GM18517 (cell line): ENCODE results near the gene NEK9.
A peak's percentile ranks its signal among the peaks of the same experiment; 100 is the strongest.
"Not testable (repeated sequence)": the region's sequence is repeated elsewhere in the genome, so short reads cannot be mapped to it uniquely, and the experiment has no call there.

Source experiments
- ATAC-seq: cut with Tn5 transposase; IDR thresholded peaks from one replicate; pipeline ENCODE4 v1.9.1; 2021; ENCODE audit warnings: mild to moderate bottlenecking, moderate library complexity; ENCODE audit not compliant: unreplicated experiment

NEK9 gene

GRCh38 chr14:75126679-75127473, at the start of gene NEK9:
Gene NEK9 (minus strand): TSS chr14:75127048. CDS start chr14:75126921, 127 bp downstream.
- peak; percentile 85 for ATAC-seq

DNA sequence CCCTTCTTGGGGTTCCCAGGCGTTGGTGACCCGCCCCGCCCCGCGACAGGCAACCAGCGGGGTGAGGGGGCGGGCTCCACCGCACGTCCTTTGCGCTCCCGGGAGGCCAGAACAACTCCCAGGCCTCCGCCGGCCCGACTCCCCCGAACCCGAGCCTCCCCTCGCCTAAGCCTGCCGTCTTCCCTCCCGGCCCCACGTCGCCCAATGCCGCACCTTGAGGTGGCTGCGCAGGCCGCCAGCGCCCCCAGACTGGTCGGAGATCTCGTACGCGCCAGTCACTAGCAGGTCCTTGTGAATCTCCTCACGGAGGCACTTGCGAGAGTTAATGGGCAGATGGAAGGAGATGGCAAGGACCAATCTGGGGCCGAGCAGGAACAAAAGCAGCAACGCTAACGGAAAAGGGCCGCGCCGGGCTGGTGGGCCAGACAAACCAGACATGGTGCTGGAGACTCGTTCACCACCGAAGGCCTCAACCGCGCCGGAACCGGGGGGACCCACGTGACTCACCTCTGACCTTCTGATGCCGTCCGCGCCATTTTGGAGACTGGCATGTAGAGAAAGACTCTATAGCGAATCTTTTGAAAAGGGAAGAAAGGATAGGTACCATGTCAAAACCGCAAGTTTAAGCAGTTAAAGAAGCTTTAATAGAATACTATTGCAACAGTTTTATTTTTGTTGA, 49.4 kb upstream of the NEK9 start, which contains the start of gene TMED10:
Gene TMED10, minus strand, starts transcription at position 471 of the 679 bp plus-strand sequence. Its CDS starts 33 bp downstream, at position 438.
- ATAC-seq, result peak; percentile 79

DNA sequence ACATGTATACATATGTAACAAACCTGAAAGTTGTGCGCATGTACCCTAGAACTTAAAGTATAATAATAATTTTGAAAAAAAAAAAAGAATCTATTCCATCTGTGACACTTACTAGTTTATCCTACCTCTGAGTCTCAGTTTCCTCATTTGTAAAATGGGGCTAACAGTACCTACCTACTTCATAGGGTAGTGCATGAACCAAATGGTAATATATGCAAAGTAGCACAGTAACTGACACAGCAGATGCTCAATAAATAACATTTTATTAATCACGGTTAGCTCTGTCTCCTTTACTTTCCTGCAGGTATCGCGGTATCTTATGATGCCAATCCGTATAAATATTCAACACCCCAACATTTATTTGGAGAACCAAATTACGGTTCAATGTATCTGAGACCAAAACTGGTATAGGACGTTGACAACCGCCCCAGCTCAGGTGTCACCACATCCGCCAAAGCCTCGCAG, 48.9 kb upstream of the NEK9 start:
- ATAC-seq, result peak; percentile 46

DNA sequence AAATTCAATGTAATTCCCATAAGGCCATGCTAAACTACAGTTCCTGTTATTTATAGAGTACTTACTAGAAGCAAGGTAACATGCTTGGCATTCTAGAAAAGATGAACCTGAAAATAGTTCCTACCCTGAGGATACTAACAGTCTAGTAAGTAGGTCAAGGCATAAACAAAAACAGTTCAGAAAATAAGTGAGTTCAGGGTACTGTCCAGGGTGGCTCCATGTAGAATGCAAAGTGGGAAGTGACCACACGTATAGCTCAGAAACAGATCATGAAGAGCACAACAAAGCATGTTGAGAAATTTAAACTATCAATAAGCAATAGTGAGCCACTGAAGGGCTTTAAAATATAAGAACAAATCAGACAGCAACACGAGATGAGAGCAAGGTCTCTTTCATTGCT, 47.2 kb upstream of the NEK9 start:
- ATAC-seq, result no peak

DNA sequence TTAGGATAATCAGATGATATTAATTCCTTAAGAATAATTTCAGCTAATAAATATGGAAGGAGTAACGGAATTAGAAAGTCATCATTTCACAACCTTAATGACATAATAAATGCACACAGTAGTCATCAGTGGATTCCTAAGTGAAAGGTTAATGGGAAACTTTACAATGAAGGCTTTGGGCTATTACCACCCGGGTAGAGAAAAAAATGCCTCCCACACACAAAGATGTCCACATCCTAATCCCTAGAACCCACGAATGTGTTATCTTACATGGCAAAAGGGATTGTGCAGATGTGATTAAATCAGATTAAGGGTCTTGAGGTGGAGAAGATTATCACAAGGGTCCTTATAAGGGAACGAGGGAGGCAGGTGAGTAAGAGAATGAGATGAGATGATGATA, 43.9 kb upstream of the NEK9 start:
- no peak for ATAC-seq

DNA sequence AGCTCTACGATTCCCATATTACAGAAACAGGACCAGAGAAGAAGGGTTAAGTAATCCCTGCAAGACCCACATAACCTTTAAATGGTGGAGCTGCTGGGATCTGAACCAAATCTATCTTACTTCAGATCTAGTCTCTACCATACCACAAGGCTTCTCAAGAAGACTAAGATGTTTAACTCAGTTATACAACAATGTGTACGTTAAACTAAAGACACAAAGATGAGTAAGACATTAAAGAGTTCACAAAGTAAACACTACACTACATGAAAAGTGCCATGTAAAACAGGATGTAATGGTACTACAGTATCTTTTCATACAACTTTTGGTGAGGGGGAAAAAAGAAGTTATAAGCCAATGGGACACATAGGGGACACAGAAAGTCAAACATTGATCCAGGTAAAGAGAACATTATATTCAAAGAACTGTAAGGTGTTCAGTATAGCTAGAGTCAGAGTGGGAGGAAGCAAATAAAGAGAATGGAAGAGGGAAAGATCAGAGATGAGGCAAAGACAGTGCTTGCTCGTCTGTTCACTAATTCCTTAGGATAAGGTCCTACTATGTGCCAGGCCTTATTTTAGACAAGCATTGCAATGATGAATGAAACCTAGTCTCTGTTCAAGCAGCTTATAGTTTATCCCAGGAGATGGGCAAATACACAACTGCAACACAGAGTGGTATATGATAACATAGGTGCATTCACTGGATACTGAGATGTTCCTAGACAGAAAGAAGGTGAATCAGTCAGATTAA, 41.9 kb upstream of the NEK9 start:
- ATAC-seq, result no peak

- no peak for ATAC-seq
Measured at GRCh38 chr14:75167325-75167724, 40.5 kb upstream of the NEK9 start.

DNA sequence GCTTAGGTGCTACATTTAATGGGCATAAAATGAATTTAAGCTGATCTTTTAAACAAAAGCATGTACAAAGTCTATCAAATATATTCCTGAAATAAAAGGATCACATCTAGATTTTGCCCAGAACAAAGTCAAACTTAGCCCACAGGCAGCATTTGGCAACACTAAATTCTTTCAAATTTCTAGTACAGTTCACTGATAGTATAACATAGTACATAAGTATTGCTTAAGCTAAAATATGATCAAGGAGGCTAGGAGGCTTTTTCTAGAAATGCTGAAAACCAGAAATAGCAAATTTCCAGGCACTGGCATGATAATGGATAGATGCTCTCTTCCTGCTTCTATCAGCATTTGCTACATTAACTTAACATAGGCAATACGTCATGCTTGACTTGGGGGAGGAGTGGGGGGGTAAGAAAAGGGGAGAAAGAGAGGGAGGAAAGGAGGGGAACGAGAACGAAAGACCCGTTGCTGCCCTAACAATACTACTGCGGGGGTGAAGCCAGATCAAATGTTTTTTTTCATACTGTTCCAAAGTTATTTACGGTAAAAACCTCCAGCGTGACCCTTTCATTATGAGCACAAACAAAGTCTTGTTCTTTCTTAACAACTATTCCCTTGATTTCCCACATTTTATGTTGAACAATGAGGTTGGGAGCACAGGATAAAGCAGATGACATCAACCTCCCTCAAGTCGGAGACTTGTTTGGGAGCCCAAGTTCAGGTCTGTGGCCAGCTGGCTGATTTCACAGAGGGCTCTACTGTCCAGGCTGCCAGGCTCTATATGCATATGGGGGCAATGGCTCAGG, 38.9 kb upstream of the NEK9 start:
- no peak for ATAC-seq

GRCh38 chr14:75164809-75165208, 38.0 kb upstream of the NEK9 start:
- no peak for ATAC-seq

- no peak for ATAC-seq
Measured at GRCh38 chr14:75163677-75164076, 36.8 kb upstream of the NEK9 start.

DNA sequence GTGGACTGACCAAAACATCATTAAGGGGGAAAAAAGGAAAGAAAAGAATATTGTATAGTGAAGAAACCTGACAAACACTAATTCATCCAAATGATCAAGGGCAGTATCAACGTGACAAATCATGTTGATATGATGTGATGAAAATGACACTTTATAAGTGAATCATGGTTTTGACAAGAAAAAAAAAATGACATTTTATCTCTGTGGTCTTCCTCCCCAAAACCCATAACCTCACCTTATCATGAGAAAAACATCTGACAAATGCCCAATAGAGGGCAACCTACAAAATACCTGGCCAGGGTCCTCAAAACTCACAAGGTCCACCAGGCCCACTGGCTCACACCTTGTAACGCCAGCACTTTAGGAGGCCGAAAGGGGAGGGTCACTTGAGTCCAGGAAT, 35.8 kb upstream of the NEK9 start:
- ATAC-seq, result no peak

DNA sequence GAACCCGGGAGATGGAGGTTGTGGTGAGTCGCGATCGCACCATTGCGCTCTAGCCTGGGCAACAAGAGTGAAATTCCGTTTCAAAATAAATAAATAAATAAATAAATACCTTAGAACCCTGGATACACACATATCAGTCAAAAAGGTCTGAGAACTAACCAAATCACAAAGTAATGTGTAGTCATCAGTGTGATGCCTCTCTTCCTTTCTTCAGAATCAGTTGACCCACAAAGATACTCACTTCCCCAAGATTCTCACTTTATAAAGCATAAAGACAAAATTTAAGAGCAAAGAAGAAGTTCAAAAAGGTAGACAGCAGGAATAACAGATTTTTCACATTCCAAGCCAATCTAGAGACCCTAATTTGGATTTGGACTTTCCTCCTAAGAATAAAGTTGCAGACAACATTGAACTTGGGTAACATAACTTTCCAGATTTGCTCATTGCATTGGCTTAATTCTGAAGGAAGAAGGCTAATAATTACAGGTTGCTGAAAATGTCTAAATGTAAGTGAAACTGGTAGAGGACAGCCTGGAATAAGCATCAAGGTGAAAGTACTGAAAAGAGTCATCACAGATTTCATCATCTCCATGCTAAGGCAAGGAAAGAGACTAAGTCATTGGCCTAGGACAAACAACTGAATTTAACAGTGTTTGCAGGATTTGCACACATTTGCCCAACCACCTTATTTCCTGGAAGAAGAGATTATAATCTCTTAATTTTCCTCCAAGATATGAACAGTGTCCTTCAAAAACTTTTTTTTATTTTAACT, 32.2 kb upstream of the NEK9 start:
- ATAC-seq, result no peak

DNA sequence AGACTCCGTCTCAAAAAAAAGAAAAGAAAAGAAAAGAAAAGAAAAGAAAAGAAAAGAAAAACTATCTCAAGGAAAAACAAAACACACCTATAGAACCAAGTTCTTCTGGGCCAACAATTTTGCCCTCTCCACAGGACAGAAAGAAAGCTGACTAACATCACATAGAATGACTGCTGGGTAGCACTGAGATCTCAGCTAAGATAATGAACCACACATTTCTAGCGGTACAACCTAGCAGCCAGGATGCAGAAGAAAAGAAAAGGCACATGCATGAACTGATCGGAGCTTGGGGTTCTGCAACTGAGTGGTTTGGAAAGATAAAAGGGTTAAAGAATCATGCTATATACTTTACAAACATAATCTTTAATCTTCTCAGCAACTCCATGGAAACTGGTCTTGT, 30.1 kb upstream of the NEK9 start:
- ATAC-seq, result no peak

- no peak for ATAC-seq
Measured at GRCh38 chr14:75156111-75156510, 29.3 kb upstream of the NEK9 start.

- ATAC-seq, result no peak
Measured at GRCh38 chr14:75155169-75155568, 28.3 kb upstream of the NEK9 start.

- ATAC-seq, result no peak
Measured at GRCh38 chr14:75153295-75153694, 26.4 kb upstream of the NEK9 start.

- no peak for ATAC-seq
Measured at GRCh38 chr14:75151851-75152250, 25.0 kb upstream of the NEK9 start.

- not testable (repeated sequence) for ATAC-seq
Measured at GRCh38 chr14:75150637-75151036, 23.8 kb upstream of the NEK9 start.

DNA sequence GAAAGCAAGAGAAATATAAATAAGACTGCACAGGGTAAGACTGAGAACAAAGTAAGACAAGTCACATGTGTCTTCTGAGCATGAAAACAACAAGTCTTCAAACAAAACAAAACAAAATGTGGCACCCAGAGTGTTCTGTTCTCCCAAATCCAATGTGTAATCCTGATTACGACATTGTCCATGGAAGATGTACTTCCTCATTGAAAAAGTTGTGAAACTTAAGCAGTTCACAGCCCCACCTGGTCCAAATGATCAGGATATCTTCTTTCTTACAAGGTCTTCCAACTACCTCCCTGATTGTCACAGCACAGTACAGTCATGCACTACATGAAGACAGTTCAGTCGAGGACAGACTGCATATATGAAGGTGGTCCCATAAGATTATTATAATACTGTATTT, 23.3 kb upstream of the NEK9 start:
- no peak for ATAC-seq
